Keratinocyte (primary cell): ENCODE results near the gene UROC1. TPM values are rescaled to one million over a fixed set of nuclear protein-coding genes. Genes with fewer than 3 reads are reported as not detected.

Experiments
- DNase-seq: peaks from one replicate; pipeline ENCODE4 v3.0.0-alpha.2; 2011; ENCODE audit warnings: low read depth, missing footprints, low spot score
- FAIRE-seq: peaks from 2 replicates; lab custom pipeline; 2011; peaks lifted over from hg19 to GRCh38; lab: Jason Lieb, UNC
- H2AFZ ChIP-seq: 2 replicates; pipeline ENCODE4 v1.6.0; 2012; ENCODE audit warnings: low read length, control low read depth, inconsistent platforms; ENCODE audit not compliant: control insufficient read depth
- H3K27ac ChIP-seq: 2 replicates; pipeline ENCODE4 v1.5.1; 2011; ENCODE audit warnings: low read length; ENCODE audit not compliant: control insufficient read depth, insufficient read depth
- H3K27me3 ChIP-seq: 3 replicates; pipeline ENCODE4 v1.6.0; 2011; ENCODE audit warnings: low read length; ENCODE audit not compliant: control insufficient read depth, insufficient read depth; ENCODE audit errors: extremely low read depth
- H3K36me3 ChIP-seq, 2 experiments: 2 replicates in 1 of 2; 3 replicates in 1 of 2; pipeline ENCODE4 v1.5.1; 2011; ENCODE audit warnings: low read length in 2 of 2, mild to moderate bottlenecking in 1 of 2; ENCODE audit not compliant: control insufficient read depth in 2 of 2, insufficient read depth in 2 of 2; ENCODE audit errors: extremely low read depth in 1 of 2
- H3K4me1 ChIP-seq: 3 replicates; pipeline ENCODE4 v1.5.1; 2011; ENCODE audit warnings: low read length; ENCODE audit not compliant: control insufficient read depth, insufficient read depth; ENCODE audit errors: extremely low read depth
- H3K4me2 ChIP-seq: 3 replicates; pipeline ENCODE4 v1.6.0; 2011; ENCODE audit warnings: low read depth, low read length; ENCODE audit not compliant: control insufficient read depth, insufficient read depth; ENCODE audit errors: extremely low read depth
- H3K4me3 ChIP-seq, 3 experiments: fragments of 200-600 bp in 1 of 3; sonication (generic) in 1 of 3; 2 replicates in 2 of 3; 3 replicates in 1 of 3; pipeline ENCODE4 v1.5.1; 2011 to 2016; ENCODE audit warnings: low read length in 3 of 3, mild to moderate bottlenecking in 3 of 3, control low read depth in 2 of 3, inconsistent platforms in 1 of 3, low read depth in 1 of 3, mixed read lengths in 1 of 3, mixed run types in 1 of 3, moderate library complexity in 1 of 3; ENCODE audit not compliant: control insufficient read depth in 2 of 3, insufficient read depth in 2 of 3; ENCODE audit errors: extremely low read depth in 1 of 3
- H3K79me2 ChIP-seq: 2 replicates; pipeline ENCODE4 v1.6.0; 2012; ENCODE audit warnings: low read length; ENCODE audit not compliant: control insufficient read depth, insufficient read depth
- H3K9ac ChIP-seq: 3 replicates; pipeline ENCODE4 v1.6.0; 2011; ENCODE audit warnings: low read length; ENCODE audit not compliant: control insufficient read depth, insufficient read depth; ENCODE audit errors: extremely low read depth
- H3K9me1 ChIP-seq: 3 replicates; pipeline ENCODE4 v1.6.0; 2011; ENCODE audit warnings: low read length; ENCODE audit not compliant: control insufficient read depth, insufficient read depth; ENCODE audit errors: extremely low read depth
- H3K9me3 ChIP-seq: 2 replicates; pipeline ENCODE4 v1.5.1; 2012; ENCODE audit warnings: low read depth, low read length; ENCODE audit not compliant: control insufficient read depth
- H4K20me1 ChIP-seq: 3 replicates; pipeline ENCODE4 v1.6.0; 2011; ENCODE audit warnings: low read length; ENCODE audit not compliant: control insufficient read depth, insufficient read depth; ENCODE audit errors: extremely low read depth
- EZH2 ChIP-seq: IDR thresholded peaks from one replicate; pipeline ENCODE4 v1.6.1; 2012; ENCODE audit warnings: inconsistent platforms, mild to moderate bottlenecking, low read length, moderate library complexity
- dilution Hi-C: fragments of 300-500 bp; cut with MboI; formaldehyde crosslinking; loops from one replicate; pipeline ENCODE4 v1.7.0; 2020; ENCODE audit warnings: low sequenced_read_pairs; ENCODE audit not compliant: extremely low pct_ligation_motif_present
- polyA plus RNA-seq, 5 experiments: library from polyadenylated mRNA; depleted of rRNA in 3 of 5; stranded (reverse) in 3 of 5; stranded (forward) in 1 of 5; unstranded in 1 of 5; fragments of >200 nt; gene quantifications; 1 replicate in 1 of 5; 2 replicates in 3 of 5; 3 replicates in 1 of 5; pipeline versions ENCODE4 v1.2.1 to v1.2.3, GENCODE V29; 2011 to 2012; ENCODE audit warnings: missing spikeins in 2 of 5, low read depth in 1 of 5, low replicate concordance in 1 of 5
- TF ChIP-seq, protein P1 (sequence below), 3 experiments: IDR thresholded peaks in 1 of 3; conservative IDR thresholded peaks in 1 of 3; optimal IDR thresholded peaks in 1 of 3; 2 replicates in 2 of 3; 3 replicates in 1 of 3; pipeline versions ENCODE3 to v1.5.1; 2011; ENCODE audit warnings: low read length in 3 of 3, mild to moderate bottlenecking in 3 of 3, moderate library complexity in 2 of 3, control low read depth in 1 of 3, inconsistent platforms in 1 of 3; ENCODE audit not compliant: insufficient read depth in 2 of 3; ENCODE audit errors: extremely low read depth in 1 of 3

The UROC1 gene
- polyA plus RNA-seq, 1 donor (not counting 4 experiments of a cell fraction or from before 2014, with no cell fraction given), result not detected

DNA sequence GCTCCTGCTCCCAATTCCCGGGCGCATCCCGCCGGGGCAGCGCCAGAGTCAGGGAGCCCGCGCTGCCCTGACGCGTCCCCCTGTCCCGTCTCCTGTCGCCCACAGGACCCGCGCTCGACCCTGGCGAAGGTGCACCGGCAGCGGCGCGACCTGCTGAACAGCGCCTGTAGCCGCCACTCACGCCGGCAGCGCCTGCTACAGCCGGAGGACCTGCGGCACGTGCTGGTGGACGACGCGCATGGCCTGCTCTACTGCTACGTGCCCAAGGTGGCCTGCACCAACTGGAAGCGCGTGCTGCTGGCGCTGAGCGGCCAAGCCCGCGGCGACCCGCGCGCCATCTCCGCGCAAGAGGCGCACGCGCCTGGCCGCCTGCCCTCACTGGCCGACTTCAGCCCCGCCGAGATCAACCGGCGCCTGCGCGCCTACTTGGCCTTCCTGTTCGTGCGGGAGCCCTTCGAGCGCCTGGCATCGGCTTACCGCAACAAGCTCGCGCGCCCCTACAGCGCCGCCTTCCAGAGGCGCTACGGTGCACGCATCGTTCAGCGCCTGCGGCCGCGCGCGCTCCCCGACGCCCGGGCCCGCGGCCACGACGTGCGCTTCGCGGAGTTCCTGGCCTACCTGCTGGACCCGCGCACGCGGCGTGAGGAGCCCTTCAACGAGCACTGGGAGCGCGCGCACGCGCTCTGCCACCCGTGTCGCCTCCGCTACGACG is 24.2 kb upstream of the UROC1 start:
- Histone ChIP-seq H3K9me3 (no peaks in the 10 kb centered on the region), H3K27me3 (peaks cover 41% of the 10 kb centered on the region), H3K4me3 (no peak overlapping the region), H3K79me2 (no peaks in the 10 kb centered on the region), H3K27ac (no peak overlapping the region), H3K36me3 (no peaks in the 10 kb centered on the region), H3K4me1 (peaks cover 11% of the 10 kb centered on the region), H3K9me1 (no peaks in the 10 kb centered on the region), H4K20me1 (no peaks in the 10 kb centered on the region), H2AFZ (no peak overlapping the region), H3K4me2 (no peak overlapping the region), H3K9ac (no peak overlapping the region)
- TF ChIP-seq, protein P1, sequence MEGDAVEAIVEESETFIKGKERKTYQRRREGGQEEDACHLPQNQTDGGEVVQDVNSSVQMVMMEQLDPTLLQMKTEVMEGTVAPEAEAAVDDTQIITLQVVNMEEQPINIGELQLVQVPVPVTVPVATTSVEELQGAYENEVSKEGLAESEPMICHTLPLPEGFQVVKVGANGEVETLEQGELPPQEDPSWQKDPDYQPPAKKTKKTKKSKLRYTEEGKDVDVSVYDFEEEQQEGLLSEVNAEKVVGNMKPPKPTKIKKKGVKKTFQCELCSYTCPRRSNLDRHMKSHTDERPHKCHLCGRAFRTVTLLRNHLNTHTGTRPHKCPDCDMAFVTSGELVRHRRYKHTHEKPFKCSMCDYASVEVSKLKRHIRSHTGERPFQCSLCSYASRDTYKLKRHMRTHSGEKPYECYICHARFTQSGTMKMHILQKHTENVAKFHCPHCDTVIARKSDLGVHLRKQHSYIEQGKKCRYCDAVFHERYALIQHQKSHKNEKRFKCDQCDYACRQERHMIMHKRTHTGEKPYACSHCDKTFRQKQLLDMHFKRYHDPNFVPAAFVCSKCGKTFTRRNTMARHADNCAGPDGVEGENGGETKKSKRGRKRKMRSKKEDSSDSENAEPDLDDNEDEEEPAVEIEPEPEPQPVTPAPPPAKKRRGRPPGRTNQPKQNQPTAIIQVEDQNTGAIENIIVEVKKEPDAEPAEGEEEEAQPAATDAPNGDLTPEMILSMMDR (optimal IDR thresholded peaks at IDR 0.05 in 1 of 3, IDR thresholded peaks at IDR 0.05 in 1 of 3, conservative IDR thresholded peaks at IDR 0.05 in 1 of 3; ENCODE audit: extremely low read depth in 1 of 3, insufficient read depth in 2 of 3, low read length in 3 of 3), result no peak
- no peak for TF ChIP-seq EZH2
- FAIRE-seq (no peak), DNase-seq (no peak)
- dilution Hi-C loops, result no loop called here

DNA sequence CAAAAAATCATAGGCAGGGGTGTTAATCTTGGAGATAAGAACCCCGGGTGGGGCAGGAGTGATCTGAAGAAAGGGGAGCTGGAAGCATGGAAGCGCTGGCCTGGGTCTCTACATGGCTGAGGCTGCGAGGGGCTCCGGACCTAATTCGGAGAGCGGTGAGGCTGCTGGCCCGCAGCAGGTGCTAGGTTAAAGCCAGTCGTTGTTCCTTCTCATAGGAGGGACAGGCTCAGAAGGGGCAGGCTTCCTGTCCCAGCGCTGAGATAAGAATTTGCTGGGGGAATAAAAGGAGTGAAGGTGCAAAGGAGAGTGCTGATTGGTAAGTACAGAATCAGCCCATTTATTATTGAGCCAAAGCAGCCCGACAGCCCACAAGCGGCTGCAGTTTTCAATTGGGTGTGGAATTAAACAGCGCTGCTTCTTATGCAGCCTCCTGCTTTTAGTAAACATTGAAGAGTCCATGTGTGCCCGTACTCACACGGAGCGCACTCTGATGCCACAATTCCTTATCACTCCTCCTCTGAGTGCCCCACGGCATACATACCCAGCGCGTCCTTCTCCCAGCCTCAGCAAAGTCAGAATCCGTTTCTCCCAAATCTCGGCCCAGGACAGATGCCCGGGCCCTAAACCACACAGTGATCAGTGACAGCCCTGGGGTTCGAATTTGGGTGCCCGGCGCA is 23.5 kb upstream of the UROC1 start:
- dilution Hi-C loops, result no loop called here
- Histone ChIP-seq H3K4me2 (peak overlapping the region; percentile 24), H3K27ac (no peak overlapping the region), H3K36me3 (no peaks in the 10 kb centered on the region), H3K9ac (no peak overlapping the region), H3K79me2 (no peaks in the 10 kb centered on the region), H3K9me1 (no peaks in the 10 kb centered on the region), H3K4me3 (no peak overlapping the region), H3K27me3 (peaks cover 39% of the 10 kb centered on the region), H4K20me1 (no peaks in the 10 kb centered on the region), H2AFZ (no peak overlapping the region), H3K9me3 (no peaks in the 10 kb centered on the region), H3K4me1 (peaks cover 11% of the 10 kb centered on the region)
- TF ChIP-seq, protein P1 (optimal IDR thresholded peaks at IDR 0.05 in 1 of 3, IDR thresholded peaks at IDR 0.05 in 1 of 3, conservative IDR thresholded peaks at IDR 0.05 in 1 of 3; ENCODE audit: extremely low read depth in 1 of 3, insufficient read depth in 2 of 3, low read length in 3 of 3), result no peak
- no peak for TF ChIP-seq EZH2
- no peak for DNase-seq
- FAIRE-seq, result no peak
